Activated naive CD4-positive, alpha-beta T cell treated with anti-CD3 and anti-CD28 coated beads for 36 hours (primary cell): ENCODE data around the gene COL25A1. TPM values are rescaled to one million over a fixed set of nuclear protein-coding genes. Genes with fewer than 3 reads are reported as not detected.

Experiments used
- CTCF ChIA-PET: fragments of 350-600 bp; sonication (Branson Sonifier 250); formaldehyde crosslinking; loops from one replicate; lab custom pipeline; 2021; ENCODE audit warnings: antibody characterized with exemption; lab: Charles Lee
- DNase-seq: peaks from one replicate; pipeline ENCODE4 v3.0.0-alpha.2; 2020
- H3K27ac Mint-ChIP-seq: one replicate; pipeline ENCODE4 v1.8.0; 2021; ENCODE audit warnings: mild to moderate bottlenecking, mixed read lengths
- H3K27me3 Mint-ChIP-seq: one replicate; pipeline ENCODE4 v1.8.0; 2021; ENCODE audit warnings: low read depth, mixed read lengths
- H3K36me3 Mint-ChIP-seq: one replicate; pipeline ENCODE4 v1.8.0; 2021; ENCODE audit warnings: low read depth, mixed read lengths
- H3K4me1 Mint-ChIP-seq: one replicate; pipeline ENCODE4 v1.8.0; 2021; ENCODE audit warnings: low read depth, mixed read lengths
- H3K4me3 Mint-ChIP-seq: one replicate; pipeline ENCODE4 v1.8.0; 2021; ENCODE audit warnings: mild to moderate bottlenecking, moderate library complexity, mixed read lengths
- H3K9me3 Mint-ChIP-seq: one replicate; pipeline ENCODE4 v1.8.0; 2021; ENCODE audit warnings: mixed read lengths
- intact Hi-C: fragments of 100-400 bp; cut with micrococcal nuclease; formaldehyde crosslinking; loops from one replicate; pipeline ENCODE4 v1.15.1; 2023
- total RNA-seq, 2 experiments: library from RNA; stranded (reverse); gene quantifications; one replicate each; pipeline ENCODE4 v1.2.3, GENCODE V29; 2021

Gene COL25A1
- total RNA-seq, 2 experiments from 2014 or later, result not detected

DNA sequence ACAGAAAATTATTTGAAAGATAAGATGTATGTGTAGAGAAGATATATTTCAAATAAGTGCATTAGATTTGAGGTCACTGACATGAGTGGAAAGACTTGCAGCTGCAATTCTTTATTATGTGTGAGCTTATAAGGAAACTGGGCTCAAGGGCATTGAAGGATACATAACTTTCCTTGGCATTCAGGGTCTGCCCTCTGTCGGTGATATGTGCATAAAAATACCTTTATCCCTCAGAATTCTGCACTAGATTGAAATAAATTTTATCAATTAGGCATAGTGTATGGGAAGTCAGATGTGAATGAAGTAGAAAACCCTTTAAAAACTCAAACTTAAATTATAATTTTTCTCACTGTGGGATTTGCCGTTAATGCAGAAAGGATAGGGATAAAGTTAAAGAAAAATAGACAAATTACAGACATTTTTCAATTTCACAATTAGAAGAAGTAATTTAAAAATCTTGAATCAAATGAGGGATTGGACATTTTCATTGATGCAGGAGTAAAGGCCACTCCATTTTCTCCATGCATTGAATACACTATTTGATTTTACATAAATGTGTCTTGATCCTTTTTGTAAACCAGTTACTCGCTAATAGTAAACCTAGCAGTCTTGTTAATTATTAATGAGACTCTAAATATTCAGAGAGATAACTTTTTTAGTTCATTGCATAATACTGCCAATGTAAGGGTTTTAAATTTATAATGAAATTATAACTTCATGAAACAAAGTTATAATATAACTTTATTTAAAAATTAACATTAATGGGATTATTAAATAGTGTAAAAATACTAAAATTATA is 518.6 kb downstream of the COL25A1 start:
- CTCF ChIA-PET, result interaction anchor here (0.6 kb wide), 1 partner anchor 172 kb away, joined by 3 read pairs; no protein-coding TSS in a partner anchor
- H3K4me3 Mint-ChIP-seq, result no peak overlapping the region
- H3K9me3 Mint-ChIP-seq, result no peaks in the 10 kb centered on the region
- intact Hi-C loops, result loop anchor here (2.0 kb wide), 2 partner anchors 101 to 765 kb away; no protein-coding TSS in a partner anchor
- H3K4me1 Mint-ChIP-seq, result no peaks in the 10 kb centered on the region
- H3K27me3 Mint-ChIP-seq, result peaks cover 6% of the 10 kb centered on the region
- DNase-seq, result no peak
- no peaks in the 10 kb centered on the region for H3K36me3 Mint-ChIP-seq
- H3K27ac Mint-ChIP-seq, result no peak overlapping the region

DNA sequence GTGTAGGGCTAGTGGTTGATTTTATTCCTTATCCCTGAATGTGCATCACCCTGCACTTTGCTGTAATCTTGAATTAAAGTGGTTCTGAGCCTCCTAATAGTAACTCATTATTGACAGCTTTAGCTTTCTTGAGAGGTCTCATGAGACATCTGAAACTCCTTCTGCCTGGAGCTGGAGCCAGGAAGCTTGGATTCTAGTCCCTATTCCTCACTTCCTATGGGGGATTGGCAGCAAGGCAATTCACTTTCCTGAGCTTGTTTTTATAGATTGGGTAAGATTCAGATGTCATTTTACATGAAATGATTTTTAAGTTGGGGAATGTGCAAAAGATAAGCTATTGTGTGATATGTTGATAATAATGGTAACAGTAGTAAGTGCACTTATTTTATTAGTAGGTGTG is 522.5 kb downstream of the COL25A1 start:
- H3K27me3 Mint-ChIP-seq, result peaks cover 14% of the 10 kb centered on the region
- H3K4me1 Mint-ChIP-seq, result no peaks in the 10 kb centered on the region
- H3K27ac Mint-ChIP-seq, result no peak overlapping the region
- no peak for DNase-seq
- H3K36me3 Mint-ChIP-seq, result no peaks in the 10 kb centered on the region
- CTCF ChIA-PET, result interaction anchor here (0.9 kb wide), 1 partner anchor 93 kb away, joined by 3 read pairs; no protein-coding TSS in a partner anchor
- no peaks in the 10 kb centered on the region for H3K9me3 Mint-ChIP-seq
- intact Hi-C loops, result no loop called here
- no peak overlapping the region for H3K4me3 Mint-ChIP-seq

GRCh38 chr4:108777388-108777787 is 525.1 kb downstream of the COL25A1 start:
- DNase-seq, result no peak
- CTCF ChIA-PET, result no interaction called here

DNA sequence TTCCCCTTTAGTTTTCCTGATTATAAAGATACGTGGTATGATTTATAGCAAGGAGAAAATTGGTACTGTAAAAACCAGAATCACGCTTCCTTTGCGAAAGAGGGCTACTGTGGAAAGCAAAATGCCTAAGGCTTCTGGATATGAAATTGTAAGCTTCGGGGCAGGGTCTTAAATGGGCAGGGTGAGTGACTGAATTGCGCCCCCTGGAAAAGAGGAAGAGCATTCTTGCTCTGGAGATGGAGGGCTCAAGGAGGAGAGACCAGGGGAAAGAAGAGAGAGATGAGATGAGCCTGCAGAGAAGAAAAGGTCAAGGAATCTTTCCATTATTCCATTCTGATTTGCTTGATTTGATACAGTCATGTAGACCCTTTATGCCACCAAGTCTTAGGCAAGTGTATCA is 526.5 kb downstream of the COL25A1 start:
- Mint-ChIP-seq H3K27ac (no peak overlapping the region), H3K36me3 (no peaks in the 10 kb centered on the region), H3K4me3 (no peak overlapping the region), H3K27me3 (peaks cover 17% of the 10 kb centered on the region), H3K4me1 (no peaks in the 10 kb centered on the region), H3K9me3 (no peaks in the 10 kb centered on the region)
- intact Hi-C loops, result no loop called here
- CTCF ChIA-PET, result no interaction called here
- DNase-seq, result no peak

More at GRCh38 chr4:108777388-108777787, 525.1 kb downstream of the COL25A1 start:
- Mint-ChIP-seq H3K4me1 (no peaks in the 10 kb centered on the region), H3K27me3 (peaks cover 17% of the 10 kb centered on the region), H3K36me3 (no peaks in the 10 kb centered on the region), H3K27ac (no peak overlapping the region), H3K9me3 (no peaks in the 10 kb centered on the region), H3K4me3 (no peak overlapping the region)
- intact Hi-C loops, result no loop called here

DNA sequence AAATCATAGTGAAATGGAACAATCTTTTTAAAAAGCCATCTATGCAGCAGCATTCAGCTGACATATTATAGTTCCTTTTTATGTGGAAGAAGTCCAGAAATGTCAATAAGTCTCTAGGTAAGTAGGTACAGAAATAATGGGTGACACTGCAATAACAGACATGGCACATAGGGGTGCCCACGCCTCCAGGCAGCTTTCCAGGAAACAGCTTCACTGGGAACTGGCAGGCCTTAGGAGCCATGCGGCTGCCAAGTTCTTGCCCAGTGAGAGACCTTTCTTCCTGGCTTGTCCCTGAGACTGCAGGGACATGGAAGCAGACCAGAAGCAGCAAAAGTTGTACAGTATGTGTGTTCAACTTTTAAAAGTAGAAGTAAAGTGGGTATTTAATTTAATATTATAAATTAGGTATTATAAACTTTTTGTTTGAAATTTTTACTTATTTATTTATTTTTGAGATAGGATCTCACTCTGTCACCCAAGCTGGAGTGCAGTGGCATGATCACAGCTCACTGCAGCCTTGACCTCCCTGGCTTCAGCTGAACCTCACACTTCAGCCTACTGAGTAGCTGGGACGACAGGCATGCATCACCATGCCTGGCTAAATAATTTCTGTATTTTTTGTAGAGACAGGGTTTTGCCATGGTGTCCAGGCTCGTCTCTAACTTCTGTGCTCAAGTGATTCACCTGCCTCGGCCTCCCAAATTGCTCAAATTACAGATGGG is 527.5 kb downstream of the COL25A1 start:
- Mint-ChIP-seq H3K4me1 (no peaks in the 10 kb centered on the region), H3K27ac (no peak overlapping the region), H3K36me3 (no peaks in the 10 kb centered on the region), H3K4me3 (no peak overlapping the region), H3K9me3 (no peaks in the 10 kb centered on the region), H3K27me3 (peaks cover 15% of the 10 kb centered on the region)
- CTCF ChIA-PET, result no interaction called here
- intact Hi-C loops, result no loop called here
- DNase-seq, result no peak

- Mint-ChIP-seq H3K4me3 (no peak overlapping the region), H3K27ac (no peak overlapping the region), H3K4me1 (no peaks in the 10 kb centered on the region), H3K9me3 (no peaks in the 10 kb centered on the region), H3K36me3 (no peaks in the 10 kb centered on the region), H3K27me3 (peaks cover 10% of the 10 kb centered on the region)
- intact Hi-C loops, result no loop called here
- no peak for DNase-seq
- CTCF ChIA-PET, result no interaction called here
These were observed 530.1 kb downstream of the COL25A1 start for GRCh38 chr4:108772402-108772801.

DNA sequence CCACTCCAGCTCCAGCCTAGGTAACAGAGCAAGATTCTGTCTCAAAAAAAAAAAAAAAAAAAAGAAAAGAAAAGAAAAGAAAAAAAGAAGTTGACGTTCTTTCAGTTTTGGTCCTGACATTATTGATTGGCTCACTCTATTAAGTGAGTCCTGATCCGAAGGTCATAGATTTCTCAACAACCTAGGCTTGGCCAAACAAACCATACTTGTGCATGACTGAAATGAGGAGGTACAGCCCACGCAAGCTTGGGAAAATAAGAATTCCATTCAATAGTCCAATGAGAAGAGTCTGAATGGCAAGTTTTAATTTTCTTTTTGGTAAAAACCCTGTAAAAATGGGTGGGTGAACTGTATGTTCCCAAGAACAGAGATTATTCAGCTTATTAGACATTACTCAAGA is 536.4 kb downstream of the COL25A1 start:
- H3K9me3 Mint-ChIP-seq, result no peaks in the 10 kb centered on the region
- intact Hi-C loops, result no loop called here
- CTCF ChIA-PET, result no interaction called here

GRCh38 chr4:108763986-108764385 is 538.5 kb downstream of the COL25A1 start:
- peaks cover 24% of the 10 kb centered on the region for H3K27me3 Mint-ChIP-seq
- no peak overlapping the region for H3K27ac Mint-ChIP-seq
- DNase-seq, result no peak
- no peaks in the 10 kb centered on the region for H3K36me3 Mint-ChIP-seq
- peaks cover 8% of the 10 kb centered on the region for H3K4me1 Mint-ChIP-seq
- CTCF ChIA-PET, result no interaction called here
- no peaks in the 10 kb centered on the region for H3K9me3 Mint-ChIP-seq
- intact Hi-C loops, result no loop called here
- H3K4me3 Mint-ChIP-seq, result no peak overlapping the region

More for the DNA sequence above, 536.4 kb downstream of the COL25A1 start:
- Mint-ChIP-seq H3K36me3 (no peaks in the 10 kb centered on the region), H3K27ac (no peak overlapping the region), H3K4me1 (peaks cover 8% of the 10 kb centered on the region), H3K27me3 (peaks cover 21% of the 10 kb centered on the region), H3K4me3 (no peak overlapping the region)
- no peak for DNase-seq

GRCh38 chr4:108763226-108763593 is 539.2 kb downstream of the COL25A1 start:
- Mint-ChIP-seq H3K4me1 (peaks cover 8% of the 10 kb centered on the region), H3K4me3 (peak overlapping the region; percentile 80), H3K36me3 (no peaks in the 10 kb centered on the region), H3K9me3 (no peaks in the 10 kb centered on the region), H3K27me3 (peaks cover 24% of the 10 kb centered on the region), H3K27ac (peak overlapping the region; percentile 64)
- DNase-seq, result no peak
- intact Hi-C loops, result no loop called here
- CTCF ChIA-PET, result interaction anchor here (0.7 kb wide), 1 partner anchor 10 kb away, joined by 3 read pairs; no protein-coding TSS in a partner anchor

GRCh38 chr4:108762559-108763225 is 539.8 kb downstream of the COL25A1 start, which contains the start of gene ETNPPL:
Gene ETNPPL (minus strand): TSS chr4:108763053. CDS start chr4:108762898, 155 bp downstream.
- peak; percentile 45 for DNase-seq
- H3K9me3 Mint-ChIP-seq, result no peaks in the 10 kb centered on the region
- intact Hi-C loops, result no loop called here
- peak within 1 kb of the TSS; percentile 80 for H3K4me3 Mint-ChIP-seq
- H3K36me3 Mint-ChIP-seq, result no peaks in the 10 kb centered on the region
- CTCF ChIA-PET, result interaction anchor here (0.7 kb wide), 1 partner anchor 11 kb away, joined by 3 read pairs; no protein-coding TSS in a partner anchor
- peaks cover 8% of the 10 kb centered on the region for H3K4me1 Mint-ChIP-seq
- H3K27ac Mint-ChIP-seq, result peak within 1 kb of the TSS; percentile 64
- H3K27me3 Mint-ChIP-seq, result peaks cover 24% of the 10 kb centered on the region
